CD4-positive, CD25-positive, alpha-beta regulatory T cell (primary cell): ENCODE results near the gene MS4A13. TPM values are rescaled to one million over a fixed set of nuclear protein-coding genes. Genes with fewer than 3 reads are reported as not detected.
A peak's percentile ranks its signal among the peaks of the same experiment; 100 is the strongest.
"Not testable (repeated sequence)": the region's sequence is repeated elsewhere in the genome, so short reads cannot be mapped to it uniquely, and the experiment has no call there.

Experiments
- ATAC-seq, 2 donors: fragments of 150-1000 bp; cut with Tn5 transposase; one replicate each; pipeline ENCODE4 v1.10.0; 2021; ENCODE audit warnings: low read depth in 2 of 2, moderate number of reproducible peaks in 2 of 2, moderate library complexity in 1 of 2
- DNase-seq, 3 donors: peaks; one replicate each; pipeline versions ENCODE4 v3.0.0 to v3.0.0-alpha.2; 2012 to 2022; ENCODE audit warnings: mixed read lengths in 1 of 3
- H3K27ac ChIP-seq: one replicate; pipeline ENCODE4 v1.7.0; 2013; ENCODE audit warnings: mild to moderate bottlenecking, low read length; ENCODE audit not compliant: insufficient read depth, poor library complexity, severe bottlenecking
- H3K27me3 ChIP-seq: one replicate; pipeline ENCODE4 v1.7.0; 2013; ENCODE audit warnings: low read length; ENCODE audit not compliant: control insufficient read depth, insufficient read depth
- H3K36me3 ChIP-seq: one replicate; pipeline ENCODE4 v1.7.0; 2013; ENCODE audit warnings: mild to moderate bottlenecking, low read length, moderate library complexity; ENCODE audit not compliant: control insufficient read depth, insufficient read depth
- H3K4me1 ChIP-seq: 2 replicates; pipeline ENCODE4 v1.7.0; 2013; ENCODE audit warnings: mild to moderate bottlenecking, low read length; ENCODE audit not compliant: insufficient read depth, control insufficient read depth, poor library complexity, severe bottlenecking
- H3K4me3 ChIP-seq: one replicate; pipeline ENCODE4 v1.7.0; 2013; ENCODE audit warnings: low read depth, mild to moderate bottlenecking, low read length, moderate library complexity
- H3K9me3 ChIP-seq, 2 experiments: 1 replicate in 1 of 2; 2 replicates in 1 of 2; pipeline ENCODE4 v1.7.0; 2013; ENCODE audit warnings: low read length in 2 of 2, mild to moderate bottlenecking in 1 of 2, moderate library complexity in 1 of 2; ENCODE audit not compliant: control insufficient read depth in 2 of 2
- H3K27ac Mint-ChIP-seq, 3 donors: one replicate each; pipeline ENCODE4 v1.8.0; 2020 to 2022; ENCODE audit warnings: mild to moderate bottlenecking in 3 of 3, mixed read lengths in 3 of 3, moderate library complexity in 2 of 3
- H3K27me3 Mint-ChIP-seq: one replicate; pipeline ENCODE4 v1.8.0; 2022; ENCODE audit warnings: mild to moderate bottlenecking, mixed read lengths
- H3K36me3 Mint-ChIP-seq: one replicate; pipeline ENCODE4 v1.8.0; 2020; ENCODE audit warnings: mixed read lengths
- H3K4me1 Mint-ChIP-seq, 4 donors: one replicate each; pipeline ENCODE4 v1.8.0; 2020 to 2022; ENCODE audit warnings: mixed read lengths in 4 of 4, mild to moderate bottlenecking in 1 of 4
- H3K4me3 Mint-ChIP-seq, 4 donors: one replicate each; pipeline ENCODE4 v1.8.0; 2020 to 2022; ENCODE audit warnings: mild to moderate bottlenecking in 4 of 4, mixed read lengths in 4 of 4, moderate library complexity in 3 of 4
- H3K9me3 Mint-ChIP-seq, 7 donors: one replicate each; pipeline ENCODE4 v1.8.0; 2020 to 2022; ENCODE audit warnings: mixed read lengths in 7 of 7, mild to moderate bottlenecking in 3 of 7, moderate library complexity in 2 of 7
- polyA plus RNA-seq, 4 donors: library from polyadenylated mRNA; unstranded; fragments of 300-500 nt; fragmentation: Illumina TruSeq; gene quantifications; one replicate each; pipeline ENCODE4 v1.2.3, GENCODE V29; 2021
- total RNA-seq: library from RNA; stranded (reverse); gene quantifications from one replicate; pipeline ENCODE4 v1.2.3, GENCODE V29; 2022

The MS4A13 gene
- total and polyA plus RNA-seq, 5 donors from 2014 or later, result not detected

DNA sequence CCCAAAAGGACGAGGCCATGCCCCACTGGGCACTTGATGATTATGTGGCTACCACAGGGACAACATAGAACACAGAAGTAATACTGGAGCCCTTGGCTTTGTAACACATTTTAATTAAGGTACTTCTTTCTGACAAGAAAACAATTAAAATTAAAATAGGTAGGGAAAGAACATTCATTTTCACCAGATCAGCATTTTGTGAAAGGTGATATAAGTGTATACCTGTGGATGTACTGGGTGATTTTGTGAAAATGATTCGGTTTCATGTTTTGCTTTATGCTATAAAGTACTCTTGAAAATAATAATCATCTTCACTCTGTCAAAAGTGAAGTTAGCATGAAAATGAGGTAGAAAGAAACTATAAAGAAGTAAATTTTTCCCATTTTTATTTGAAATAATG is 21.7 kb upstream of the MS4A13 start:
- Histone ChIP-seq H3K36me3 (no peaks in the 10 kb centered on the region), H3K4me3 (no peak overlapping the region), H3K9me3 (no peaks in the 10 kb centered on the region), H3K27me3 (no peaks in the 10 kb centered on the region), H3K27ac (no peak overlapping the region), H3K4me1 (no peaks in the 10 kb centered on the region)
- ATAC-seq (no peak), DNase-seq (no peak)
- H3K27me3 Mint-ChIP-seq, result peaks cover 13% of the 10 kb centered on the region
- no peak overlapping the region for H3K4me3 Mint-ChIP-seq
- no peak overlapping the region for H3K27ac Mint-ChIP-seq
- H3K36me3 Mint-ChIP-seq, result no peaks in the 10 kb centered on the region
- H3K9me3 Mint-ChIP-seq, result peaks cover 0 to 3% (median 0%) of the 10 kb centered on the region in 7 donors
- H3K4me1 Mint-ChIP-seq, result no peaks in the 10 kb centered on the region

DNA sequence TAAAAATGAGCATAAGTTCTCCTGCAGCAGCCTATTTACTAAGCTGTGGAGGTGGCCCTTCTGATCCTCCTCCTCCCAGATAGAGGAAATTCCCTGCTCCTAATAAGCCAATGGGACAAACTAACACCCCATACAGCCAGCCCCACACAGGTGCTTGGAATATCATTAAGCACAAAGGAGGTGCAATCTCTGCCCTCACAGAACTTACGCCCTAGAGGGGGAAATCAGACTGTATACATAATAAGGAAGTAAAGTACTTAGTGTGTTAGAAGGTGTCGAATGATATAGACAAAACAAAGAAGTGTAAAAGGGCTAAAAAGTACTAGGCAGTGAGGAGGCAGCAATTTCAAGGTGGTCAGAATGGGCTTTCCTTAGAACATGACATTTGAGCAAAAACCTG is 16.8 kb upstream of the MS4A13 start:
- Mint-ChIP-seq H3K36me3 (no peaks in the 10 kb centered on the region), H3K27ac (no peak overlapping the region), H3K4me3 (no peak overlapping the region), H3K27me3 (peaks cover 18% of the 10 kb centered on the region), H3K4me1 (no peaks in the 10 kb centered on the region), H3K9me3 (peaks cover 0 to 3% (median 0%) of the 10 kb centered on the region in 7 donors)
- no peaks in the 10 kb centered on the region for H3K27me3 ChIP-seq
- H3K9me3 ChIP-seq, result no peaks in the 10 kb centered on the region
- H3K27ac ChIP-seq, result no peak overlapping the region
- H3K4me1 ChIP-seq, result no peaks in the 10 kb centered on the region
- no peak for DNase-seq
- H3K36me3 ChIP-seq, result no peaks in the 10 kb centered on the region
- no peak for ATAC-seq
- no peak overlapping the region for H3K4me3 ChIP-seq

DNA sequence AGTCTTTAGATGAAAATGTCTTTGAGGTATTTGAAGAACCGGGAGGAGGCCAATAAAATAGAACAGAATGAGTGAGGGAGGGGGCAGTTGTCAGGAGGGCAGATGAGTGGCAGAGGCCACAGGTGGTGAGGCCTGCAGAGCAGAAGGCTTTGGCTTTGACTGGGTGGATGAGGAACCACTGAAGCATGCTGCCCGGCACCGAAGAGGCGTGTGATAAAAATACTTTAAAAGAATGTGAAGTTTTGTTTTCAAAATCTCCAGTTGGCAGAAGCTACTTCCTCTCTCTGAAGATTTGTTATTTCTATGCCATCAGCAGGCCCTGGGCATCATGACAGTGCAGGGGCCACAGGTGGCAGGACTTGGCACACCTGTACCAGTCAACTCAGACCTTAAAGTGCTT is 16.3 kb upstream of the MS4A13 start:
- H3K9me3 Mint-ChIP-seq, result peaks cover 0 to 3% (median 0%) of the 10 kb centered on the region in 7 donors
- peaks cover 18% of the 10 kb centered on the region for H3K27me3 Mint-ChIP-seq
- no peak overlapping the region for H3K27ac Mint-ChIP-seq
- no peak for DNase-seq
- no peaks in the 10 kb centered on the region for H3K4me1 Mint-ChIP-seq
- Histone ChIP-seq H3K36me3 (no peaks in the 10 kb centered on the region), H3K27me3 (no peaks in the 10 kb centered on the region), H3K4me1 (no peaks in the 10 kb centered on the region), H3K27ac (no peak overlapping the region), H3K9me3 (no peaks in the 10 kb centered on the region), H3K4me3 (no peak overlapping the region)
- ATAC-seq, result peak in 1 of 2 donors; percentile 48
- H3K36me3 Mint-ChIP-seq, result no peaks in the 10 kb centered on the region
- H3K4me3 Mint-ChIP-seq, result no peak overlapping the region

DNA sequence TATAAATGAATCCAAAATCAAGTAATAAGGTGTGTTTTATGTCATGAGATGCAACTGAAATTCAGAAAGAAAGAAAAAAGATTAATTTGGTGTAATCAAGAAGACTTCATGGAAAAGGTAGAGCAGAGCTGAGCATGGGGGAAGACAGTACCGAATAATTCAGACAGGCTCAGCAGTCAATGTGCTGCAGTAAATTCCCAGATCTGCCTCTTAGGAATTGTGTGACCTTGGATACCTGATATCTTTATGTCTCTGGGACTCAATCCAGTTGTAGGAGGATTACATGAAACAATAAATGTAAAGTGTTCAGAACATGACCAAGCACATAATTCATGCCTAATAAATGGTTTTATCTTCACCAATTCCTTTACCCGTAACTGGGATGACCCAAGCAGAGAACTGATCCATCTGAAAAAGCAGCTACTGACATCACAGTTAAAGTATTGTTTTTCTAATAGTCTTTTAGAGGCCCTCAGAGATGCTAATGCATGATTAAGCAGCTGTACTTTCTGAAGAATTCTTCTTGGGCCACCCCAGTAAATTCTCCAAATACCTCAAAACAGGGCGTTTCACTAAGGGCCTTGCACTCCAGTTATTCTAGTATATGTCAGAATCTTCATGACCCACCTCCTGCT is 14.8 kb upstream of the MS4A13 start:
- Mint-ChIP-seq H3K27me3 (peaks cover 14% of the 10 kb centered on the region), H3K4me1 (peaks cover 0 to 6% (median 2%) of the 10 kb centered on the region in 4 donors), H3K36me3 (no peaks in the 10 kb centered on the region), H3K27ac (no peak overlapping the region), H3K4me3 (no peak overlapping the region), H3K9me3 (peaks cover 0 to 5% (median 0%) of the 10 kb centered on the region in 7 donors)
- no peak for ATAC-seq
- H3K4me1 ChIP-seq, result no peaks in the 10 kb centered on the region
- H3K4me3 ChIP-seq, result no peak overlapping the region
- H3K27me3 ChIP-seq, result no peaks in the 10 kb centered on the region
- H3K9me3 ChIP-seq, result no peaks in the 10 kb centered on the region
- no peak for DNase-seq
- H3K27ac ChIP-seq, result no peak overlapping the region
- H3K36me3 ChIP-seq, result no peaks in the 10 kb centered on the region

DNA sequence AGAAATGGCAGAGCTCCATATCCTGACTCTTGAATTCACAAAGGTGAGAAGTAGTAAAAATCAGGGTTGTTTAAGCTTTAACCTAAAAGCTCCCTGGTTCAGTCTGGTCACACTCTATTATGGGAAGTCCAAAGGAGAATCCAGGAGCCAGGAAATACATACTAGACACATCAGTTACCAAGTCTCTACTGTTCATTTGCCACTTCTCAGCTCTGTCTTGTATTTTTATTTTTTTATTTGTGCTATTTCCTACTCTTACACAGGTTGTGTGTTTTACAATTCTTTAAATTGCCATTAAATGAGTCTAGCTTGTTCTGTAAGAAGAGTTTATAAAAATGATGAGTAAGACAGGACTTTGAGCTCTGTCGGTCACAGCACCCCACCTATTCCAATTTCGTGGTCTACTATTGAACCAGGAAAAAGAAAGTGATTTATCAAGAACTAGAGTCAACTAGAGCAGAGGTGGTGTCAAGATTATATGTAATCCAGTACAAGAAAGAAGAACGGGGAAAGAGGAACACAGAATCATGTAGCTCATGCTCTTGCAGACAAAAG is 12.9 kb upstream of the MS4A13 start:
- ATAC-seq, result no peak
- Mint-ChIP-seq H3K4me3 (no peak overlapping the region), H3K9me3 (peaks cover 0 to 2% (median 0%) of the 10 kb centered on the region in 7 donors), H3K36me3 (no peaks in the 10 kb centered on the region), H3K27me3 (peaks cover 9% of the 10 kb centered on the region), H3K4me1 (peaks cover 0 to 6% (median 5%) of the 10 kb centered on the region in 4 donors), H3K27ac (no peak overlapping the region)
- H3K9me3 ChIP-seq, result no peaks in the 10 kb centered on the region
- peaks cover 3% of the 10 kb centered on the region for H3K27me3 ChIP-seq
- H3K4me3 ChIP-seq, result no peak overlapping the region
- no peak for DNase-seq
- H3K4me1 ChIP-seq, result no peaks in the 10 kb centered on the region
- no peak overlapping the region for H3K27ac ChIP-seq
- H3K36me3 ChIP-seq, result no peaks in the 10 kb centered on the region

DNA sequence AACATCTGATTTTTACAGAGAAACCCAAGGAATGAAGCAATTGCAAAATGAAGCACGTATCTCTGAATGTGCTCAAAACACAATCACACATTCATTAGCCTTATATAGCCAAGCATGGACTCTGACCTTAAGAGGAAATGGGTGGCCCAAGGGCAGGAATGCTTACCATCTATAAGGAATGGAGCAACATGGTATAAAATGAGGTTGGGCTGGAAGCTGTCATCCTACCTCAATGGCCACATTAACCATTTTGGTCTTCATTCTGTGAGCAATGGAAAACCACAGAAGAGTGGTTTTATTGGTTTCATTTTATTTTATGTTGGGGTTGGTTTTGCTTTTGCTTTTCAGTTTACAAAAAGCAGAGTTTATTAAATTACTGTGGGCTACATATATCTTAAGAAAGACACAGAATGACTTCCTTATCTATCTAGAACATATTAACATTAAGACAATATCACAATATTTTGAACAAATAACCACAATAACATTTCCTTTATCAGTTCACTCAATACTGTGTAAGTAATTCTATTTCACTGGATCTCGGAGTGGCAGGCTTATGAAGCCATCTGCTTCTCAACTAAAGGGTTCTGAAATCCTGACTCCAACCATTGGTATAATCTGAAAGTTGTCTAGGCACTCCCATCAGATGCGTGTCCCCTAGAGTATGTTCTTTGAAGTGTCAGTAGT is 10.8 kb upstream of the MS4A13 start:
- H3K27me3 Mint-ChIP-seq, result peaks cover 5% of the 10 kb centered on the region
- peaks cover 0 to 6% (median 5%) of the 10 kb centered on the region in 4 donors for H3K4me1 Mint-ChIP-seq
- Histone ChIP-seq H3K36me3 (no peaks in the 10 kb centered on the region), H3K27ac (no peak overlapping the region), H3K4me3 (no peak overlapping the region), H3K4me1 (no peaks in the 10 kb centered on the region), H3K27me3 (peaks cover 3% of the 10 kb centered on the region), H3K9me3 (no peaks in the 10 kb centered on the region)
- no peak overlapping the region for H3K27ac Mint-ChIP-seq
- no peak for ATAC-seq
- no peak overlapping the region for H3K4me3 Mint-ChIP-seq
- no peaks in the 10 kb centered on the region for H3K36me3 Mint-ChIP-seq
- peaks cover 0 to 6% (median 2%) of the 10 kb centered on the region in 7 donors for H3K9me3 Mint-ChIP-seq
- DNase-seq, result peak in 1 of 3 donors; percentile 19

DNA sequence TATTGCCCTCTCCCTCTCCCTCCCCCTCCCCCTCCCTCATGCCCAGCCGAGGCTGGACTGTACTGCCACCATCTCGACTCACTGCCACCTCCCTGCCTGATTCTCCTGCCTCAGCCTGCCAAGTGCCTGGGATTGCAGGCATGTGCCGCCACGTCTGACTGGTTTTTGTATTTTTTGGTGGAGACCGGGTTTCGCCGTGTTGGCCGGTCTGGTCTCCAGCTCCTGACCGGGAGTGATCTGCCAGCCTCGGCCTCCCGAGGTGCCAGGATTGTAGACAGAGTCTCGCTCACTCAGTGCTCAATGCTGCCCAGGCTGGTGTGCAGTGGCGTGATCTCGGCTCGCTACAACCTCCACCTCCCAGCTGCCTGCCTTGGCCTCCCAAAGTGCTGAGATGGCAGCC is 5.6 kb upstream of the MS4A13 start:
- H3K9me3 ChIP-seq, H3K4me1 Mint-ChIP-seq, H3K36me3 ChIP-seq, H3K9me3 Mint-ChIP-seq, H3K4me3 ChIP-seq, ATAC-seq, H3K27ac Mint-ChIP-seq, H3K4me1 ChIP-seq, H3K27me3 ChIP-seq, H3K27me3 Mint-ChIP-seq, DNase-seq, H3K4me3 Mint-ChIP-seq, H3K27ac ChIP-seq, H3K36me3 Mint-ChIP-seq: not testable (repeated sequence)

DNA sequence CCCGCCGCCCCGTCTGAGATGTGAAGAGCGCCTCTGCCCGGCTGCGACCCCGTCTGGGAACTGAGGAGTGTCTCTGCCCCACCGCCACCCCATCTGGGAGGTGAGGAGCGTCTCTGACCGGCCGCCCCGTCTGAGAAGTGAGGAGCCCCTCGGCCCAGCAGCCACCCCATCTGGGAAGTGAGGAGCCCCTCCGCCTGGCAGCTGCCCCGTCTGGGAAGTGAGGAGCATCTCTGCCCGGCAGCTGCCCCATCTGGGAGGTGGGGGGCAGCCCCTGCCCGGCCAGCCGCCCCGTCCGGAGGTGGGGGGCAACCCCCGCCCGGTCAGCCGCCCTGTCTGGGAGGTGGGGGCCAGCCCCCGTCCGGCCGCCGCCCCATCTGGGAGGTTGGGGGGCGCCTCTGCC is 5.0 kb upstream of the MS4A13 start:
- not testable (repeated sequence) for H3K9me3 Mint-ChIP-seq, H3K4me1 ChIP-seq, H3K4me3 Mint-ChIP-seq, H3K4me3 ChIP-seq, ATAC-seq, DNase-seq, H3K27ac ChIP-seq, H3K27me3 ChIP-seq, H3K36me3 ChIP-seq, H3K9me3 ChIP-seq, H3K27ac Mint-ChIP-seq, H3K27me3 Mint-ChIP-seq, H3K36me3 Mint-ChIP-seq, H3K4me1 Mint-ChIP-seq
